ENCODE measurements around the gene SYP.

DNA sequence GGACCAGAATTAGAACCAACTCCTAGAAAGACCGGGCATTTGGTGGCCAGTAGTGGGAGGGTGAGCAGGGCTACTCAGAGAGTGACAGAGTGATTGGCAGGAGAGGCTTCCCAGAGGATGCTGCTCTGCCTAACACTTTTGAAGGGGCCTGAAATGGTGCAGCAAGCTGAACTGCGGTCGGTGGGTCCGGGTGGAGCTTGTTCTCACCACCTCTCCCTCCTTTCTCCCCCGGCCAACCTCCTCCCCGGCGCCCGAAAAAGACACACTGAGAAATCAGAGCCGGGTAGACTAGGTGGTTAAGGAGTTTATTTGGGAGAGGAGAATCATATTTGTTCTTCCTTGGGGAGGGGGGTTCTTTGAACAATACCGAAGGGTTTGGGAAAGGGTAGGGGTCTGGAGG, 12.5 kb downstream of the SYP start:
- TF ChIP-seq CTCF (IDR thresholded peaks at IDR 0.05) (no peak), POLR2A (IDR thresholded peaks at IDR 0.05) (no peak), POLR2AphosphoS5 (IDR thresholded peaks at IDR 0.05) (no peak)

All from breast epithelium (tissue), 3 donors.